Measurements from ENCODE around the gene MIGA2.

DNA sequence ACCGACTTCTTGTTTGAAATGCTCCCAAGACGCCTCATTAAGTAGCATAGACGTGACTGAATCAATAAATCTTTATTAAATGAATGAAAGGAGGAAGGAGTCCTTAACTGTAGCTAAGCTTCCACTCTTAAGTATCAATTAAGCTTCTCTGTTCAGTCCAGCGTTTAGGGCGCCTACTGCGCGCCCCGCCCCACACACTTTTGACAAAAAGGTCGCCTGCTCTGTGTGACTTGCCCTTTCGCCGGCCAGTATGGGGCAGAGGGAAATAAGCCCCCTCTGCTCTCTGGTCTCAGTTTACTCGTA, 43.8 kb downstream of the MIGA2 start:
- TF ChIP-seq CTCF (conservative IDR thresholded peaks at IDR 0.05; ENCODE audit: low read depth, low read length) (no peak), POLR2A (IDR thresholded peaks at IDR 0.05; ENCODE audit: low read depth, low read length) (no peak), CHD1 (IDR thresholded peaks at IDR 0.05; ENCODE audit: low read depth, low read length) (no peak), RFX5 (IDR thresholded peaks at IDR 0.05; ENCODE audit: low read depth, low read length) (no peak), CEBPB (IDR thresholded peaks at IDR 0.05; ENCODE audit: low read depth, low read length) (no peak), SMC3 (IDR thresholded peaks at IDR 0.05; ENCODE audit: low read depth, low read length) (no peak), MAFK (IDR thresholded peaks at IDR 0.05; ENCODE audit: low read depth, low read length) (no peak), MXI1 (IDR thresholded peaks at IDR 0.05; ENCODE audit: borderline replicate concordance, low read depth, low read length) (no peak), BHLHE40 (IDR thresholded peaks at IDR 0.05; ENCODE audit: low read depth, low read length) (no peak), FOS (IDR thresholded peaks at IDR 0.05; ENCODE audit: low read depth, low read length) (no peak), RCOR1 (IDR thresholded peaks at IDR 0.05; ENCODE audit: insufficient replicate concordance, low read length) (no peak), RAD21 (IDR thresholded peaks at IDR 0.05; ENCODE audit: low read length) (no peak)
- TF ChIP-seq, protein P1, sequence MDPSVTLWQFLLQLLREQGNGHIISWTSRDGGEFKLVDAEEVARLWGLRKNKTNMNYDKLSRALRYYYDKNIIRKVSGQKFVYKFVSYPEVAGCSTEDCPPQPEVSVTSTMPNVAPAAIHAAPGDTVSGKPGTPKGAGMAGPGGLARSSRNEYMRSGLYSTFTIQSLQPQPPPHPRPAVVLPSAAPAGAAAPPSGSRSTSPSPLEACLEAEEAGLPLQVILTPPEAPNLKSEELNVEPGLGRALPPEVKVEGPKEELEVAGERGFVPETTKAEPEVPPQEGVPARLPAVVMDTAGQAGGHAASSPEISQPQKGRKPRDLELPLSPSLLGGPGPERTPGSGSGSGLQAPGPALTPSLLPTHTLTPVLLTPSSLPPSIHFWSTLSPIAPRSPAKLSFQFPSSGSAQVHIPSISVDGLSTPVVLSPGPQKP (IDR thresholded peaks at IDR 0.05; ENCODE audit: borderline replicate concordance, low read depth, low read length), result no peak

All from IMR-90 (cell line).